Stimulated activated naive CD4-positive, alpha-beta T cell treated with Interleukin-2 at 50 U/mL for 16 hours (primary cell): ENCODE measurements around the gene EDARADD.
"Not testable (repeated sequence)": the region's sequence is repeated elsewhere in the genome, so short reads cannot be mapped to it uniquely, and the experiment has no call there.

Experiments
- DNase-seq: peaks from one replicate; lab custom pipeline; 2025; lab: John Stamatoyannopoulos, UW

EDARADD gene

GRCh38 chr1:236393681-236394481, at the start of gene EDARADD:
Gene EDARADD (plus strand): TSS chr1:236394286. CDS start chr1:236394445, 159 bp downstream.
- no peak for DNase-seq

- no peak for DNase-seq
These were observed 48.4 kb upstream of the EDARADD start for GRCh38 chr1:236345728-236346127.

DNA sequence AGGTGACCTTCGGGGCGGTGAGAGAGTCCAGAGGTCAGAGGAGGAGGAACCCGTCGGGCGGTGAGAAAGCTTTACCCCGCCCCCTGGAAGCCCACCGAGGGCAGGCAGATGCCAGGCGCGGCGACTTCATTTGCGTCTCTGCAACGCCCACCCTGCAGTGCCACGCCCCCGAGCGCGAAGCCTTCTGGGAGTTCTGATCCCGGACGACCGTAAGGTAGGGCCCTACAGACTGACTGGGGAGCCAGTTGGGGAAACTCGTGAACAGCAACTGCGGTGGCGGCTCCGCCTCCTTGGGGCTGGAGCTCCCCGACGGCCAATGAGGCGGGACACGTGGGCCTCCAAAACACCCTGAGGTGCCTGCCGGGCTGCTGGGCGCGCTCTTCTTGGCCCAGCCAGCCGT, 46.0 kb upstream of the EDARADD start:
- DNase-seq = no peak

DNA sequence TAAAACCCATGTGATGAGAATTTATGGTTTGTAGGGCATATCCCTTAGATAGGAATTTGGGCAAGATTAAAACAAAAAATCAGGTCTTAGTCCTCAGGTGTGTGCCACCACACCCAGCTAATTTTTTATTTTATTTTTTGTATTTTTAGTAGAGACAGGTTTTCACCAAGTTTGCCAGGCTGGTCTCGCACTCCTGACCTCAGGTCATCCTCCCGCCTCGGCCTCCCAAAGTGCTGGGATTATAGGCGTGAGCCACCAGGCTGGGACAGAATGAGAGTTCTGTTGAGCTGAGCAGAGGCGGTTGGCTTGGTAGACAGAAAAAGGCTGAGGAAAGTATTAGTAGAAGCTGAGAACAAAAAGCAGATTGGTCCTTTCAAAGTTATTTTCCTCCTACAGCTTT, 43.8 kb upstream of the EDARADD start:
- no peak for DNase-seq

DNA sequence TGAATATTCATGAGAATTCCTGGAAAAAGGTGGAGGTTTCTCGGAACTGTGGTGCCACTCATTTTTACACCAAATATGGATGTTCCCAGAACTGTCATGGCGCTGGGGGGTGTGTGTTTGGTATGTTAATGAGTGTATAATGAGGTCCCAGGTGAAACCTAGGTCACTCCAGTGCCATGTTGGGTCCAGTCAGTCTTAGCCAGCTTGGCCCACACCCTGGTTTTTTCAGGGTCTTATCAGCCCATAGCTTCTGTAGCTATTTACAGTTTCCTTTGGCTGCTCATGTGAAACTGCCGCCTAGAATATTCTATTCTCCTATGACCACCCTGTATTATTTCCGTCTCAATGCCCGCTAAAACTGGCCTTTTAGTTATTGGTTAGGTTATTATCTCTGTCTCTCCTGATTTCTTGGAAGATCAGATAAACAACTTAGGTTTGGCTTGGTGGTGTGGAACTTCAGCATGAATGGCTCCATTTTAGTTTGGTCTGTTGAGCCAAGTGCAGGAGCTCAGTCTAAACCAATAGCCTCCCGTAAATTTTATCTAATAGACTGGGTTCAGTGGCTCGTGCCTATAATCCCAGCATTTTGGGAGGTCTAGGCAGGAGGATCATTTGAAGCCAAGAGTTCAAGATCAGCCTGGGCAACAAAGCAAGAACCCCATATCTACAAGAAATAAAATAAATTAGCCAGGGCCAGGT, 42.1 kb upstream of the EDARADD start:
- DNase-seq = no peak

GRCh38 chr1:236352747-236353146, 41.3 kb upstream of the EDARADD start:
- DNase-seq = not testable (repeated sequence)

GRCh38 chr1:236353813-236354212, 40.3 kb upstream of the EDARADD start:
- no peak for DNase-seq

DNA sequence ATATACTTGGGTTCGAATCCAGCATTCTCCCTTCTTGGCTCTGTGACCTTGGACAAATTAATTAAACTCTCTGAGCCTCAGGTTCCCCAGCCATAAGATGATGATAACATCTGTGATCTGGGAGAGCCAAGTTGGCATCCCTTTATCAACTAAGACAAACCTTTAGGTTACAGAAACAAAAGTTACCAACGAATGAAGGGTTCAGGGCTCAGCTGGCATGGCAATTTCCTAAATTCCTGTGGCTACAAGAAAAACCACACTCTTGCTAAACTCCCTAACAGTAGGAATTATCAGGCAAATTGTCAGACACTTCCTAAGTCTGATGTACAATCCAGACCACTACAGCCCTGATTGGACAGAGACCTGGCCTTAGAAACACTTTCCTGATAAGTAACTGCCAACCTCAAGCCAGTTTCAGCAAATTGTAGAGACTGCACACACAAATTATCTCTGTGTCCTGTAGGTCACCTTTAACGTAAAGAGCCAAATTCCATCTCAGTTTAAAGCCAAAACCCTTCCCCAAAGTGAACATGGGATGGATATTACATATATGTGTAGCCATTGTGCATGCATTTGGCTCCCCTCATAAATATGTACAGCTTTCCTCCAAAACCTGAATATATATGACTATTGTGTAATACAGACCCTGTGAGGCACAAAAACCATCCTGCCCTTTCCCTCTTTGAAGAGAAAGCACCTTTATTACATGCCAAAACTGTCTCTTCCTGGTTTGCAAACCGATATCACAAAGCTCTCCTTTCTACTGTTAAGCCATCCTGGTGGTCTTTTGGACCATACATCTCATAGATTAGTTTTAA, 39.5 kb upstream of the EDARADD start:
- DNase-seq = no peak

DNA sequence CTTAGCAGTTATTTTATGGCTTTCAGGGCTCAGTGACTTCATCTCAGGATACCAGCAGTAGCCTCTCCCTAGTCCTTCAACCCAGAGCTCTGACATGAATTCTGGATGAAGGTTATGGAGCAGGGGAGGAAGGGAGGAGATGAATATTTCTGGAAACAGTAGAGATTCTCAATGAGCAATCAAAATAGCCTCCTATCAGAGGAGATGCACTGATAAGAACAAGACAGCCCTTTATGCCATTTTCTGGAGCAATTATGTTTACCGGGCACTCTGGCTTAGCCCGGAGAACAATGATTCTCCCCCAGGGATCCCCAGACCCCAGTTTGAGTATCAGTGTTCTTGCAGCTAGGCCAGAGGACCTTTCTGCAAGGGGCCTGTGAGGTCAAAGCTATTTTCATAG, 37.9 kb upstream of the EDARADD start:
- no peak for DNase-seq

DNA sequence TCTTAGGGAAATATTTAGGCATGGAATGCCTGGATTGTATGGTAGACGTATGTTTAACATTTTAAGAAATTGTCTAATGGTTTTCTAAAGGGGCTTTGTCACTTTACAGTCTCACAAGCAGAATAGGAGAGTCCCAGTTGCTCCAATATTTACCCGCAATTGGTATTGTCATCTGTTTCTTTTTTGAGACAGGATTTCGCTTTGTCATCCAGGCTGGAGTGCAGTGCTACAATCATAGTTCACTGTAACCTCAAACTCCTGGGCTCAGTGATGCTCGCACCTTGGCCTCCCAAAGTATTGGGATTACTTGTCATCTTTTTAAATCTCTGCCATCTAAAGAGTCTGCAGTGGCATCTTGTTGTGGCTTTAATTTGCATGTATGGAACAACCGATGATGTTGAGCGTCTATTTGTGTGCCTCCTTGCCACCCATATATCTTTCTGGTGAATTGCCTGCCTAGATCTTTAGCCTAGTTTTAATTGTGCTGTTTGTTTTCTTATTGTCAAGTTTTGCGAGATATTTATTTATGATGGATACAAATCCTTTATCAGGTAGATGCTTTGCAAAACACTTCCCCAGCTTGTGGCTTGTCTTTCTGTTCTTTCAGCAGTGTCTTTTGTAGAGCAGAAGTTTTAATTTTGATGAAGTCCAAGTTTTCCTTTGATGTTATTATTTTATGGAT, 32.0 kb upstream of the EDARADD start:
- no peak for DNase-seq

- DNase-seq = no peak
These were observed 30.8 kb upstream of the EDARADD start for GRCh38 chr1:236363237-236363636.

GRCh38 chr1:236365999-236366570, 28.0 kb upstream of the EDARADD start:
- no peak for DNase-seq

DNA sequence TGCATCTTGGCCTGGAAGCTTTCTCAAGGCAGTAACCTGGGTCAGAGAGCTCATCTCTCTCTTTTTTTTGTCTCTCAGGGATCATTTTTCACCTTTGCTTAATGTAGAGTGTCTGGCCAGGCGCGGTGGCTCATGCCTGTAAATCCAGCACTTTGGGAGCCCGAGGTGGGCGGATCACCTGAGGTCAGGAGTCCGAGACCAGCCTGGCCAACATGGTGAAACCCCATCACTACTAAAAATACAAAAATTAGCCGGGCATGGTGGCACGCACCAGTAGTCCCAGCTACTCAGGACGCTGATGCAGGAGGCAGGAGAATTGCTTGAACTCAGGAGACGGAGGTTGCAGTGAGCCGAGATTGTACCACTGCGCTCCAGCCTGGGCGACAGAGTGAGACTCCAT, 27.4 kb upstream of the EDARADD start:
- DNase-seq = not testable (repeated sequence)

DNA sequence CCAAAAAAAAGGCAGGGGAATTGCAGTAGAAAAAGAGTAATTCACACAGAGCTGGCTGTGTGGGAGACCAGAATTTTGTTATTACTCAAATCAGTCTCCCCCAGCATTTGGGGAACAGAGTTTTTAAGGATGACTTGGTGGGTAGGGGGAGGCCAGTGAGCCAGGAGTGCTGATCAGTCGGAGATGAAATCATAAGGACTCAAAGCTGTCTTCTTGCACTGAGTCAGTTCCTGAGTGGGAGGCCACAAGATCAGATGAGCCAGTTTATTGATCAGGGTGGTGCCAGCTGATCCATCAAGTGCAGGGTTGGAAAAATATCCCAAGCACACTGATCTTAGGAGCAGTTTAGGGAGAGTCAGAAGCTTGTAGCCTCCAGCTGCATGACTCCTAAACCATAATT, 23.7 kb upstream of the EDARADD start:
- DNase-seq = no peak

- DNase-seq = no peak
These were observed 23.0 kb upstream of the EDARADD start for GRCh38 chr1:236371083-236371482.

DNA sequence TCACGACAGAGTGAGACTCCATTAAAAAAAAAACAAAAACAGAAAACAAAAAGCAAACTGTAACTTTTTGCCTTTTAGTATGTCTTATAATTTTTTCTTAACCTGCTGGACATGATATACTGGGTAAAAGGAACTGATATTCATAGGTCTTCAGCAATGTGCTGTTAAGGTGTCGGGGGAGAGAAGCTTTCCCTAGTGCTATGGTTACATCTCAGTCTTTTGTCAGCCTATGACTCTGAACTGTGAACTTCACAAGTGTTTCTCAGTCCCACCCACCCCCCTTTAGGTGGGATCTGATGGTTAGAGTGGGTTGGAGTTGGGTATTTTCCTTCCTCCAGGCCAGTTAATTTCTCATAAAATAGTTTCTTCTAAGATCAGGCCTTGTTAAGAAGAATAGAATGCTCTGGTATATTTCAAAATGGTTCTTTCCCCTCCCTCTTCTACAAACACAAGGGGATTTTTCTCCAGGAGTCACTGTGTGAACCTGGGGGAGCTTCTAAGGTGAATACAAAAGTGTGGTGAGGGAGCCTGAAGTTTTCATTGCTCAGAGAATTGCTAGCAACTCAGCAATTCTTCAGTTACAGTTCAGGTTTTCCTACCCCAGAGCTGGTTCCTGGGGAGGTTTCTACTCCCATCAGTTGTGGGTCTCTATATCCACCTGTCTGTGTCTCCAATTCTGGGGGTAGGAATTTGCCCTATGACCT, 16.1 kb upstream of the EDARADD start:
- DNase-seq = no peak

DNA sequence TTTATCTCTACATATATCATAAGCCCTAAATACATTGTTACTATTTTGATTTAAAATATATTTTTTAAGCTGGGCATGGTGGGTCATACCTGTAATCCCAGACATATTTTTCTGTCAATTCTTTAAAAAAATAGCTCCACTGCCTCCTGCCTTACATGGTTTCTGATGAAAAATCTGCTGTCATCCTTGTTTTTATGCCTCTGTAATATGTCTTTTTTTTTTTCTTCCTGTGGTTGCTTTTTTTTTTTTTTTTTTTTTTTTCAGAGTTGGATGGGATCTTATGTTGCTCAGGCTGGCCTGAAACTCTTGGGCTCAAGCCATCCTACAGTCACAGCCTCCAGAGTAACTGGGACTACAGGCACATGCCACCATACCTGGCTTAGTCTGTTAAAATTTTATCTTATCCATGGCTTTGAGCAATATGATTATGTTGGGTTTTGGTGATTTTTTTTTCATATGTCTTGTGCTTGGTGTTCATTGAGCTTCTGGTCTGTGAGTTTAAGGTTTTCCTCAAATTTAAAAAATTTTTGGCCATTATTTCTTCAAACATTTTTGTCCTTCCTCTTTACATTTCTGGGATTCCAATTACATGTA, 12.4 kb upstream of the EDARADD start:
- DNase-seq = no peak

- no peak for DNase-seq
These were observed 5.8 kb upstream of the EDARADD start for GRCh38 chr1:236388332-236388731.

GRCh38 chr1:236389253-236389652, 4.8 kb upstream of the EDARADD start:
- DNase-seq = no peak

DNA sequence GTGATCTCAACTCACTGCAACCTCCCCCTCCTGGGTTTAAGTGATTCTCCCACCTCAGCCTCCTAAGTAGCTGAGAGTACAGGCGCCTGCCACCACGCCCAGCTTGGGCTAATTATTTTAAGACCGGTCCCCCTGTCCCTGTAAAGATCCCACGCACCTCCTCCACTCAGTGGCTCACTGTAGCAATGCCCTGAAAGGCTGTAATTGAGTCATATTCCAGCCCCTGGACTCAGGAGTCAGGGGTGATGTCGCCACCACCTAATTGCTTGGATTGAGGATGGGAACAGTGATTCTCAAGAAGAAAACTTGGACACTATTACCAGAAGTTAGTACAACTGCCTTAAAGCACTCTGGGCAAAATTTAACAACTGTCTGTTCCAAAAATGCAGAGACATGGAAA, 3.1 kb upstream of the EDARADD start:
- no peak for DNase-seq

GRCh38 chr1:236392182-236392581, 1.9 kb upstream of the EDARADD start:
- no peak for DNase-seq
